CD4-positive, alpha-beta T cell (primary cell): ENCODE data around the gene DICER1. TPM values are rescaled to one million over a fixed set of nuclear protein-coding genes. Genes with fewer than 3 reads are reported as not detected.

Experiments used
- ATAC-seq: fragments of 200-7000 bp; cut with Tn5 transposase; one replicate; pipeline ENCODE4 v1.10.0; 2022; ENCODE audit warnings: mild to moderate bottlenecking; ENCODE audit not compliant: poor library complexity
- CTCF ChIA-PET: fragments of 350-600 bp; sonication (Branson Sonifier 250); formaldehyde crosslinking; loops from one replicate; lab custom pipeline; 2021; ENCODE audit warnings: antibody characterized with exemption, inconsistent platforms; lab: Charles Lee
- POLR2A ChIA-PET: fragments of 350-600 bp; sonication (Branson Sonifier 250); formaldehyde crosslinking; loops from one replicate; lab custom pipeline; 2021; ENCODE audit warnings: antibody characterized with exemption, inconsistent platforms; lab: Charles Lee
- DNase-seq, 14 experiments: peaks; one replicate each; pipeline ENCODE4 v3.0.0-alpha.2; 2013 to 2020; ENCODE audit warnings: mixed read lengths in 2 of 14
- H3K27ac ChIP-seq, 2 donors: one replicate each; pipeline versions ENCODE4 v1.5.1 to v1.7.0; 2013; ENCODE audit warnings: low read length in 2 of 2, low read depth in 1 of 2, mild to moderate bottlenecking in 1 of 2
- H3K27me3 ChIP-seq, 2 experiments: 1 replicate in 1 of 2; 2 replicates in 1 of 2; pipeline versions ENCODE4 v1.6.1 to v1.7.0; 2013; ENCODE audit warnings: low read length in 2 of 2, control low read depth in 1 of 2, mild to moderate bottlenecking in 1 of 2, moderate library complexity in 1 of 2; ENCODE audit not compliant: insufficient read depth in 2 of 2, control insufficient read depth in 1 of 2
- H3K36me3 ChIP-seq: one replicate; pipeline ENCODE4 v1.6.1; 2013; ENCODE audit warnings: low read length, control low read depth; ENCODE audit not compliant: insufficient read depth
- H3K4me1 ChIP-seq: one replicate; pipeline ENCODE4 v1.6.1; 2013; ENCODE audit warnings: low read length, control low read depth; ENCODE audit not compliant: insufficient read depth
- H3K4me3 ChIP-seq: one replicate; pipeline ENCODE4 v1.5.1; 2013; ENCODE audit warnings: mild to moderate bottlenecking, low read length, moderate library complexity
- H3K9me3 ChIP-seq, 2 experiments: 1 replicate in 1 of 2; 2 replicates in 1 of 2; pipeline versions ENCODE4 v1.6.1 to v1.7.0; 2013; ENCODE audit warnings: low read length in 2 of 2, mild to moderate bottlenecking in 2 of 2, control low read depth in 1 of 2, moderate library complexity in 1 of 2; ENCODE audit not compliant: control insufficient read depth in 1 of 2, insufficient read depth in 1 of 2
- H3K27ac Mint-ChIP-seq: one replicate; pipeline ENCODE4 v1.8.0; 2020; ENCODE audit warnings: mixed read lengths
- H3K27me3 Mint-ChIP-seq: one replicate; pipeline ENCODE4 v1.8.0; 2021; ENCODE audit warnings: mixed read lengths
- H3K36me3 Mint-ChIP-seq: one replicate; pipeline ENCODE4 v1.8.0; 2021; ENCODE audit warnings: low read depth, mixed read lengths
- H3K4me1 Mint-ChIP-seq: one replicate; pipeline ENCODE4 v1.8.0; 2021; ENCODE audit warnings: low read depth, mixed read lengths
- H3K4me3 Mint-ChIP-seq: one replicate; pipeline ENCODE4 v1.8.0; 2020; ENCODE audit warnings: mild to moderate bottlenecking, mixed read lengths
- H3K9me3 Mint-ChIP-seq: one replicate; pipeline ENCODE4 v1.8.0; 2020; ENCODE audit warnings: mixed read lengths
- intact Hi-C, 2 experiments: fragments of 100-400 bp; cut with DNase I in 1 of 2; cut with micrococcal nuclease in 1 of 2; formaldehyde crosslinking; loops; one replicate each; pipeline versions ENCODE4 v1.15.1 to v1.9.0; 2023 to 2025; cut with DNase I, micrococcal nuclease
- total RNA-seq, 174 experiments: library from RNA in 2 of 174; stranded (reverse) in 2 of 174; gene quantifications; one replicate each; pipeline ENCODE4 v1.2.3 and lab custom pipeline; 2021 to 2026
- TF ChIP-seq, protein P1 (sequence below): fragments of 200-600 bp; IDR thresholded peaks from one replicate; pipeline ENCODE4 v1.8.0; 2022; ENCODE audit warnings: antibody characterized with exemption, mild to moderate bottlenecking

DICER1 gene
- total RNA-seq, 2 experiments from 2014 or later, result 53.7 to 66.0 TPM

GRCh38 chr14:95069547-95069946 is 87.8 kb downstream of the DICER1 start:
- H3K27me3 Mint-ChIP-seq, result peaks cover 16% of the 10 kb centered on the region
- Histone ChIP-seq H3K4me3 (no peak overlapping the region), H3K36me3 (no peaks in the 10 kb centered on the region), H3K9me3 (no peaks in the 10 kb centered on the region), H3K27me3 (peaks cover 5 to 11% of the 10 kb centered on the region in 2 experiments), H3K4me1 (no peaks in the 10 kb centered on the region), H3K27ac (no peak overlapping the region)
- ATAC-seq (no peak), DNase-seq (no peak)
- no peaks in the 10 kb centered on the region for H3K4me1 Mint-ChIP-seq
- intact Hi-C loops, result no loop called here
- ChIA-PET POLR2A (no interaction called here), CTCF (no interaction called here)
- H3K9me3 Mint-ChIP-seq, result no peaks in the 10 kb centered on the region
- H3K4me3 Mint-ChIP-seq, result no peak overlapping the region
- no peak overlapping the region for H3K27ac Mint-ChIP-seq
- TF ChIP-seq, protein P1, sequence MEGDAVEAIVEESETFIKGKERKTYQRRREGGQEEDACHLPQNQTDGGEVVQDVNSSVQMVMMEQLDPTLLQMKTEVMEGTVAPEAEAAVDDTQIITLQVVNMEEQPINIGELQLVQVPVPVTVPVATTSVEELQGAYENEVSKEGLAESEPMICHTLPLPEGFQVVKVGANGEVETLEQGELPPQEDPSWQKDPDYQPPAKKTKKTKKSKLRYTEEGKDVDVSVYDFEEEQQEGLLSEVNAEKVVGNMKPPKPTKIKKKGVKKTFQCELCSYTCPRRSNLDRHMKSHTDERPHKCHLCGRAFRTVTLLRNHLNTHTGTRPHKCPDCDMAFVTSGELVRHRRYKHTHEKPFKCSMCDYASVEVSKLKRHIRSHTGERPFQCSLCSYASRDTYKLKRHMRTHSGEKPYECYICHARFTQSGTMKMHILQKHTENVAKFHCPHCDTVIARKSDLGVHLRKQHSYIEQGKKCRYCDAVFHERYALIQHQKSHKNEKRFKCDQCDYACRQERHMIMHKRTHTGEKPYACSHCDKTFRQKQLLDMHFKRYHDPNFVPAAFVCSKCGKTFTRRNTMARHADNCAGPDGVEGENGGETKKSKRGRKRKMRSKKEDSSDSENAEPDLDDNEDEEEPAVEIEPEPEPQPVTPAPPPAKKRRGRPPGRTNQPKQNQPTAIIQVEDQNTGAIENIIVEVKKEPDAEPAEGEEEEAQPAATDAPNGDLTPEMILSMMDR, result no peak
- H3K36me3 Mint-ChIP-seq, result no peaks in the 10 kb centered on the region

- peaks cover 5 to 11% of the 10 kb centered on the region in 2 experiments for H3K27me3 ChIP-seq
- DNase-seq, result no peak
- ChIA-PET CTCF (no interaction called here), POLR2A (no interaction called here)
- H3K27ac ChIP-seq, result no peak overlapping the region
- Mint-ChIP-seq H3K36me3 (no peaks in the 10 kb centered on the region), H3K9me3 (no peaks in the 10 kb centered on the region), H3K4me1 (no peaks in the 10 kb centered on the region), H3K4me3 (no peak overlapping the region), H3K27me3 (peaks cover 16% of the 10 kb centered on the region), H3K27ac (no peak overlapping the region)
- H3K4me3 ChIP-seq, result no peak overlapping the region
- no peaks in the 10 kb centered on the region for H3K36me3 ChIP-seq
- peaks cover 0 to 4% of the 10 kb centered on the region in 2 experiments for H3K9me3 ChIP-seq
- ATAC-seq, result no peak
- TF ChIP-seq, protein P1, result no peak
- no peaks in the 10 kb centered on the region for H3K4me1 ChIP-seq
- intact Hi-C loops, result no loop called here
These were observed 88.3 kb downstream of the DICER1 start for GRCh38 chr14:95069018-95069417.

- TF ChIP-seq, protein P1, result no peak
- no peak for DNase-seq
- no peaks in the 10 kb centered on the region for H3K4me1 Mint-ChIP-seq
- H3K27me3 ChIP-seq, result peaks cover 5 to 11% of the 10 kb centered on the region in 2 experiments
- CTCF ChIA-PET, result no interaction called here
- H3K9me3 ChIP-seq, result peaks cover 0 to 4% of the 10 kb centered on the region in 2 experiments
- H3K4me3 ChIP-seq, result no peak overlapping the region
- H3K4me1 ChIP-seq, result no peaks in the 10 kb centered on the region
- intact Hi-C loops, result no loop called here
- POLR2A ChIA-PET, result no interaction called here
- peaks cover 16% of the 10 kb centered on the region for H3K27me3 Mint-ChIP-seq
- H3K27ac ChIP-seq, result no peak overlapping the region
- ATAC-seq, result no peak
- no peaks in the 10 kb centered on the region for H3K36me3 ChIP-seq
- H3K4me3 Mint-ChIP-seq, result no peak overlapping the region
- H3K27ac Mint-ChIP-seq, result no peak overlapping the region
- H3K36me3 Mint-ChIP-seq, result no peaks in the 10 kb centered on the region
- no peaks in the 10 kb centered on the region for H3K9me3 Mint-ChIP-seq
These were observed 88.8 kb downstream of the DICER1 start for GRCh38 chr14:95068521-95068920.
